Fibroblast of mammary gland (primary cell): ENCODE measurements around the gene PALLD.

Experiments
- DNase-seq: peaks from one replicate; pipeline ENCODE4 v3.0.0-alpha.2; 2010; ENCODE audit warnings: low read depth
- H3K4me3 ChIP-seq: 2 replicates; pipeline ENCODE4 v1.5.1; 2011; ENCODE audit warnings: low read depth, mild to moderate bottlenecking, low read length, moderate library complexity; ENCODE audit not compliant: control insufficient read depth
- CTCF ChIP-seq: conservative IDR thresholded peaks from 2 replicates; pipeline ENCODE4 v1.5.1; 2011; ENCODE audit warnings: low read depth, low read length, inconsistent platforms; ENCODE audit not compliant: control insufficient read depth, insufficient read depth

The PALLD gene

GRCh38 chr4:168685136-168685809, 188.4 kb downstream of the PALLD start:
- DNase-seq, result no peak
- no peak overlapping the region for H3K4me3 ChIP-seq
- no peak for TF ChIP-seq CTCF

- DNase-seq, result no peak
- no peak for TF ChIP-seq CTCF
These were observed 191.7 kb downstream of the PALLD start for GRCh38 chr4:168688584-168688983.

GRCh38 chr4:168689791-168690190, 192.9 kb downstream of the PALLD start:
- no peak overlapping the region for H3K4me3 ChIP-seq
- TF ChIP-seq CTCF, result no peak
- no peak for DNase-seq

More at GRCh38 chr4:168688584-168688983, 191.7 kb downstream of the PALLD start:
- no peak overlapping the region for H3K4me3 ChIP-seq

GRCh38 chr4:168690199-168690598, 193.3 kb downstream of the PALLD start:
- no peak overlapping the region for H3K4me3 ChIP-seq
- no peak for DNase-seq
- TF ChIP-seq CTCF, result no peak

GRCh38 chr4:168691631-168692369, 194.9 kb downstream of the PALLD start:
- H3K4me3 ChIP-seq, result no peak overlapping the region
- no peak for TF ChIP-seq CTCF
- no peak for DNase-seq

- DNase-seq, result peak; percentile 19
- TF ChIP-seq CTCF, result no peak
- no peak overlapping the region for H3K4me3 ChIP-seq
These were observed 197.1 kb downstream of the PALLD start for GRCh38 chr4:168693750-168694490.
